ENCODE data around the gene TBL3. TPM values are rescaled to one million over a fixed set of nuclear protein-coding genes. Genes with fewer than 3 reads are reported as not detected.
A peak's percentile ranks its signal among the peaks of the same experiment; 100 is the strongest.

TBL3 gene
- total RNA-seq: 10 to 100 TPM; 74.6 to 78.0 TPM
- polyA plus RNA-seq: 62.9 TPM

GRCh38 chr16:1971796-1972489, at the start of gene TBL3:
TSS of gene TBL3 (plus strand) at chr16:1972053. CDS start at chr16:1972165, 112 bp downstream.
- Histone ChIP-seq H3K36me3 (ENCODE audit: insufficient read depth, low read length) (peaks cover 20% of the 10 kb centered on the region), H3K4me3 (ENCODE audit: low read length) (peak within 1 kb of the TSS; percentile 66), H3K27ac (ENCODE audit: low read depth, low read length) (peak within 1 kb of the TSS; percentile 83), H3K4me1 (ENCODE audit: insufficient read depth, low read length) (peaks cover 17% of the 10 kb centered on the region), H3K9me3 (ENCODE audit: low read length) (no peaks in the 10 kb centered on the region), H3K27me3 (ENCODE audit: insufficient read depth, low read length, poor library complexity, severe bottlenecking) (no peaks in the 10 kb centered on the region)
- Mint-ChIP-seq H3K36me3 (peaks cover 0 to 41% (median 2%) of the 10 kb centered on the region in 3 donors), H3K27ac (peak within 1 kb of the TSS; percentile 96 to 99 (median 98)), H3K9me3 (peaks cover 0 to 5% (median 0%) of the 10 kb centered on the region in 5 donors), H3K4me3 (peak within 1 kb of the TSS; percentile 89 to 97 (median 93)), H3K4me1 (peaks cover 17 to 20% (median 19%) of the 10 kb centered on the region in 3 donors), H3K27me3 (peaks cover 0 to 5% of the 10 kb centered on the region in 2 donors)
- peak; percentile 95 to 98 (median 97) for DNase-seq
- POLR2A ChIA-PET: interaction anchor here (0.6 to 1.7 kb wide), 11 partner anchors 8 to 1157 kb away, joined by 3 to 17 read pairs (median 5); partner anchors contain the start of genes GFER, NDUFB10, NUBP2 and PGP
- CTCF ChIA-PET: interaction anchor here (0.6 to 1.6 kb wide), 8 partner anchors 8 to 167 kb away, joined by 3 to 5 read pairs (median 4); partner anchors contain the start of gene NDUFB10

GRCh38 chr16:1922357-1922756, 49.5 kb upstream of the TBL3 start:
- Histone ChIP-seq H3K4me3 (ENCODE audit: low read length) (no peak overlapping the region), H3K27me3 (ENCODE audit: insufficient read depth, low read length, poor library complexity, severe bottlenecking) (peaks cover 26% of the 10 kb centered on the region), H3K9me3 (ENCODE audit: low read length) (no peaks in the 10 kb centered on the region), H3K27ac (ENCODE audit: low read depth, low read length) (no peak overlapping the region), H3K36me3 (ENCODE audit: insufficient read depth, low read length) (no peaks in the 10 kb centered on the region), H3K4me1 (ENCODE audit: insufficient read depth, low read length) (no peaks in the 10 kb centered on the region)
- Mint-ChIP-seq H3K27ac (no peak overlapping the region), H3K9me3 (no peaks in the 10 kb centered on the region), H3K27me3 (peaks cover 33 to 43% of the 10 kb centered on the region in 2 donors), H3K36me3 (peaks cover 0 to 1% (median 0%) of the 10 kb centered on the region in 3 donors), H3K4me3 (no peak overlapping the region), H3K4me1 (no peaks in the 10 kb centered on the region)
- no peak for DNase-seq
- ChIA-PET CTCF (no interaction called here), POLR2A (no interaction called here)

GRCh38 chr16:1923299-1924034, 48.4 kb upstream of the TBL3 start:
- Mint-ChIP-seq H3K27me3 (peaks cover 33 to 43% of the 10 kb centered on the region in 2 donors), H3K27ac (peak overlapping the region in 1 of 8 donors; percentile 63), H3K36me3 (peaks cover 0 to 1% (median 0%) of the 10 kb centered on the region in 3 donors), H3K4me3 (peak overlapping the region in 1 of 7 donors; percentile 58), H3K9me3 (no peaks in the 10 kb centered on the region), H3K4me1 (no peaks in the 10 kb centered on the region)
- ChIA-PET POLR2A (no interaction called here), CTCF (interaction anchor here (1.4 kb wide), 1 partner anchor 50 kb away, joined by 4 read pairs; no protein-coding TSS in a partner anchor)
- no peaks in the 10 kb centered on the region for H3K36me3 ChIP-seq (ENCODE audit: insufficient read depth, low read length)
- no peak overlapping the region for H3K27ac ChIP-seq (ENCODE audit: low read depth, low read length)
- no peaks in the 10 kb centered on the region for H3K4me1 ChIP-seq (ENCODE audit: insufficient read depth, low read length)
- H3K9me3 ChIP-seq (ENCODE audit: low read length): no peaks in the 10 kb centered on the region
- no peak for DNase-seq
- peaks cover 26% of the 10 kb centered on the region for H3K27me3 ChIP-seq (ENCODE audit: insufficient read depth, low read length, poor library complexity, severe bottlenecking)
- H3K4me3 ChIP-seq (ENCODE audit: low read length): no peak overlapping the region

DNA sequence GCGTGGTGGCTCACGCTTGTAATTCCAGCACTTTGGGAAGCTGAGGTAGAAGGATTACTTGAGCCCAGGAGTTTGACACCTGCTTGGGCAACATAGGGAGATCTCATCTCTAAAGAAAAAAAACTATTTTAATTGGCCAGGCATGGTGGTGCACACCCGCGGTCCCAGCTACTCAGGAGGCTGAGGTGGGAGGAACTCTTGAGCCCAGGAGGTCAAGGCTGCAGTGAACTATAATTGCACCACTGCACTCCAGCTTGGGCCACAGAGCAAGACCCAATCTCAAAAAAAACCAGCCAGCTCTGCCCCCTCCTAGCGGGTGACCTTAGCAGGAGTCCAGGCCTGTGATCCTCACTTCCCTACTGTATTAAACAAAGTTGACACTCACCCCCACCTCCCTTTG, 47.8 kb upstream of the TBL3 start:
- H3K27me3 ChIP-seq (ENCODE audit: insufficient read depth, low read length, poor library complexity, severe bottlenecking): peaks cover 23% of the 10 kb centered on the region
- H3K27me3 Mint-ChIP-seq: peaks cover 33 to 39% of the 10 kb centered on the region in 2 donors
- H3K27ac Mint-ChIP-seq: peak overlapping the region in 1 of 8 donors; percentile 63
- H3K4me3 ChIP-seq (ENCODE audit: low read length): no peak overlapping the region
- DNase-seq: no peak
- H3K36me3 ChIP-seq (ENCODE audit: insufficient read depth, low read length): no peaks in the 10 kb centered on the region
- no peak overlapping the region for H3K27ac ChIP-seq (ENCODE audit: low read depth, low read length)
- H3K36me3 Mint-ChIP-seq: peaks cover 0 to 1% (median 0%) of the 10 kb centered on the region in 3 donors
- CTCF ChIA-PET: interaction anchor here (1.4 kb wide), 1 partner anchor 51 kb away, joined by 4 read pairs; no protein-coding TSS in a partner anchor
- POLR2A ChIA-PET: no interaction called here
- no peaks in the 10 kb centered on the region for H3K4me1 ChIP-seq (ENCODE audit: insufficient read depth, low read length)
- no peaks in the 10 kb centered on the region for H3K9me3 Mint-ChIP-seq
- no peaks in the 10 kb centered on the region for H3K9me3 ChIP-seq (ENCODE audit: low read length)
- H3K4me3 Mint-ChIP-seq: peak overlapping the region in 1 of 7 donors; percentile 58
- peaks cover 1 to 2% (median 2%) of the 10 kb centered on the region in 3 donors for H3K4me1 Mint-ChIP-seq

DNA sequence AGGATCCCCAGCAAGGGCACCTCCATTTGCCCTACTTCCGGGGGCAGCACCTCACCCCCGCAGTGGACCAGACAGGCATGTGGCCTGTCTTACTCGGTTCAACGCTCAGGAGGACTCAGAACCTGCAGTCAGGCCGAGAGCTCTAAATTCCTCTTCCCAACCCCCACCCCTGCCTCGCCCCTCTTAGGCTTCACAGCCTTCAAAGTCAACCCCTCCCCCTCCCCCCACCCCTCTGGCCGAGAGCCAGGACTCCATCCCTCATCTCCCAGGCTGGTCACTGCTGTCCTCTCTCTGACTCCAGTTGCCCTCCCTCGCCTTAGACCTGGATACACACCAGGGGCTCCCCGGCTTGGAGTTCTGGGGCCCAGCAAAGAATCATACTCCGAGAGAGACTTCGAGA, 45.6 kb upstream of the TBL3 start:
- Histone ChIP-seq H3K27ac (ENCODE audit: low read depth, low read length) (no peak overlapping the region), H3K9me3 (ENCODE audit: low read length) (no peaks in the 10 kb centered on the region), H3K4me3 (ENCODE audit: low read length) (no peak overlapping the region), H3K4me1 (ENCODE audit: insufficient read depth, low read length) (peaks cover 4% of the 10 kb centered on the region), H3K27me3 (ENCODE audit: insufficient read depth, low read length, poor library complexity, severe bottlenecking) (peaks cover 11% of the 10 kb centered on the region), H3K36me3 (ENCODE audit: insufficient read depth, low read length) (no peaks in the 10 kb centered on the region)
- Mint-ChIP-seq H3K36me3 (peaks cover 0 to 1% (median 0%) of the 10 kb centered on the region in 3 donors), H3K4me1 (peaks cover 2 to 4% (median 3%) of the 10 kb centered on the region in 3 donors), H3K27ac (no peak overlapping the region), H3K4me3 (no peak overlapping the region), H3K9me3 (no peaks in the 10 kb centered on the region), H3K27me3 (peaks cover 23 to 24% of the 10 kb centered on the region in 2 donors)
- POLR2A ChIA-PET: no interaction called here
- no peak for DNase-seq
- CTCF ChIA-PET: no interaction called here

- H3K4me1 Mint-ChIP-seq: peaks cover 2 to 4% (median 3%) of the 10 kb centered on the region in 3 donors
Observed at GRCh38 chr16:1929105-1929504, 42.7 kb upstream of the TBL3 start.

GRCh38 chr16:1929578-1930337, 42.1 kb upstream of the TBL3 start:
- POLR2A ChIA-PET: interaction anchor here (0.6 kb wide), 1 partner anchor 30 kb away, joined by 6 read pairs; the partner anchor contains the start of gene NDUFB10
- Mint-ChIP-seq H3K4me3 (peak overlapping the region in 4 of 7 donors; percentile 34 to 72 (median 60)), H3K36me3 (no peaks in the 10 kb centered on the region), H3K27me3 (peaks cover 1% of the 10 kb centered on the region in 2 donors), H3K27ac (no peak overlapping the region), H3K4me1 (peaks cover 2 to 4% (median 3%) of the 10 kb centered on the region in 3 donors), H3K9me3 (no peaks in the 10 kb centered on the region)
- no peaks in the 10 kb centered on the region for H3K9me3 ChIP-seq (ENCODE audit: low read length)
- CTCF ChIA-PET: interaction anchor here (0.7 to 2.3 kb wide), 10 partner anchors 9 to 224 kb away, joined by 3 to 9 read pairs (median 3); partner anchors contain the start of genes MAPK8IP3, MSRB1, NUBP2 and RPS2
- peak overlapping the region; percentile 38 for H3K27ac ChIP-seq (ENCODE audit: low read depth, low read length)
- H3K27me3 ChIP-seq (ENCODE audit: insufficient read depth, low read length, poor library complexity, severe bottlenecking): no peaks in the 10 kb centered on the region
- no peak overlapping the region for H3K4me3 ChIP-seq (ENCODE audit: low read length)
- peak; percentile 88 to 93 (median 90) for DNase-seq
- H3K4me1 ChIP-seq (ENCODE audit: insufficient read depth, low read length): peaks cover 4% of the 10 kb centered on the region
- no peaks in the 10 kb centered on the region for H3K36me3 ChIP-seq (ENCODE audit: insufficient read depth, low read length)

More at GRCh38 chr16:1929105-1929504, 42.7 kb upstream of the TBL3 start:
- Histone ChIP-seq H3K36me3 (ENCODE audit: insufficient read depth, low read length) (no peaks in the 10 kb centered on the region), H3K27me3 (ENCODE audit: insufficient read depth, low read length, poor library complexity, severe bottlenecking) (no peaks in the 10 kb centered on the region), H3K4me1 (ENCODE audit: insufficient read depth, low read length) (peaks cover 4% of the 10 kb centered on the region), H3K9me3 (ENCODE audit: low read length) (no peaks in the 10 kb centered on the region), H3K4me3 (ENCODE audit: low read length) (no peak overlapping the region), H3K27ac (ENCODE audit: low read depth, low read length) (peak overlapping the region; percentile 38)
- ChIA-PET POLR2A (interaction anchor here (0.6 kb wide), 1 partner anchor 30 kb away, joined by 6 read pairs; the partner anchor contains the start of gene NDUFB10), CTCF (interaction anchor here (0.7 to 2.3 kb wide), 14 partner anchors 9 to 223 kb away, joined by 3 to 9 read pairs (median 3); partner anchors contain the start of genes MAPK8IP3, MSRB1, NUBP2 and RPS2)
- DNase-seq: peak in 1 of 5 donors; percentile 19
- peak overlapping the region in 3 of 8 donors; percentile 52 to 83 (median 83) for H3K27ac Mint-ChIP-seq
- no peaks in the 10 kb centered on the region for H3K9me3 Mint-ChIP-seq
- no peaks in the 10 kb centered on the region for H3K36me3 Mint-ChIP-seq
- peak overlapping the region; percentile 63 to 81 (median 78) for H3K4me3 Mint-ChIP-seq
- H3K27me3 Mint-ChIP-seq: peaks cover 3 to 8% of the 10 kb centered on the region in 2 donors

All from CD8-positive, alpha-beta memory T cell (primary cell).